AG04449 (cell line): ENCODE measurements around the gene PDZD2.

Source experiments
- CTCF ChIA-PET: fragments of 350-600 bp; formaldehyde crosslinking; extraction: SDS; loops from one replicate; lab custom pipeline; 2021; ENCODE audit warnings: antibody characterized with exemption; lab: Yijun Ruan, JAX
- POLR2A ChIA-PET: fragments of 400-600, 350-600 bp; formaldehyde crosslinking; extraction: SDS; loops from one replicate; lab custom pipeline; 2020; ENCODE audit warnings: antibody characterized with exemption, inconsistent platforms; lab: Yijun Ruan, JAX
- DNase-seq: peaks from one replicate; pipeline ENCODE4 v3.0.0-alpha.2; 2010; ENCODE audit warnings: low read depth, low spot score
- H3K4me3 ChIP-seq: 2 replicates; pipeline ENCODE4 v1.5.1; 2011; ENCODE audit warnings: low read depth, mild to moderate bottlenecking, control low read depth, low read length
- TF ChIP-seq, protein P1 (sequence below): IDR thresholded peaks from one replicate; pipeline ENCODE4 v1.5.1; 2011; ENCODE audit warnings: mild to moderate bottlenecking, moderate library complexity, low read length, control low read depth, inconsistent platforms; ENCODE audit not compliant: insufficient read depth; ENCODE audit errors: missing control alignments

Gene PDZD2

DNA sequence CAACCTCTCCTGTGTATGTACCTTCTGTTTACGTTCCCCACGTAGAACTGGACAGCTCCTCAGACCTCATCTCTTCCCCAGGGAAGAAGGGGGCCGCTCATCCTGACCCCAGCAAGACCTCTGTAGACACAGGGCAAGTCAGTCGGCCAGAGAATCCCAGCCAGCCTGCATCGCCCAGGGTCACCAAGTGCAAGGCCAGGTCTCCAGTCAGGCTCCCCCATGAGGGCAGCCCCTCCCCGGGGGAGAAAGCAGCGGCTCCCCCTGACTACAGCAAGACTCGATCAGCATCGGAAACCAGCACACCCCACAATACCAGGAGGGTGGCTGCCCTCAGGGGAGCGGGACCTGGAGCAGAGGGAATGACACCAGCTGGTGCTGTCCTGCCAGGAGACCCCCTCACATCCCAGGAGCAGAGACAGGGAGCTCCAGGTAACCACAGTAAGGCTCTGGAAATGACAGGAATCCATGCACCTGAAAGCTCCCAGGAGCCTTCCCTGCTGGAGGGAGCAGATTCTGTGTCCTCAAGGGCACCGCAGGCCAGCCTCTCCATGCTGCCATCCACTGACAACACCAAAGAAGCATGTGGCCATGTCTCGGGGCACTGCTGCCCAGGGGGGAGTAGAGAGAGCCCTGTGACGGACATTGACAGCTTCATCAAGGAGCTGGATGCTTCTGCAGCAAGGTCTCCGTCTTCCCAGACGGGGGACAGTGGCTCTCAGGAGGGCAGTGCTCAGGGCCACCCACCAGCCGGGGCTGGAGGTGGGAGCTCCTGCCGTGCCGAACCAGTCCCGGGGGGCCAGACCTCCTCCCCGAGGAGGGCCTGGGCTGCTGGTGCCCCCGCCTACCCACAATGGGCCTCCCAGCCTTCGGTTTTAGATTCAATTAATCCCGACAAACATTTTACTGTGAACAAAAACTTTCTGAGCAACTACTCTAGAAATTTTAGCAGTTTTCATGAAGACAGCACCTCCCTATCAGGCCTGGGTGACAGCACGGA lies 448.5 kb downstream of the PDZD2 start:
- ChIA-PET CTCF (interaction anchor here (0.6 to 4.2 kb wide), 7 partner anchors 9 to 278 kb away, joined by 3 to 23 read pairs (median 5); no protein-coding TSS in a partner anchor), POLR2A (no interaction called here)
- no peak overlapping the region for H3K4me3 ChIP-seq
- TF ChIP-seq, protein P1, sequence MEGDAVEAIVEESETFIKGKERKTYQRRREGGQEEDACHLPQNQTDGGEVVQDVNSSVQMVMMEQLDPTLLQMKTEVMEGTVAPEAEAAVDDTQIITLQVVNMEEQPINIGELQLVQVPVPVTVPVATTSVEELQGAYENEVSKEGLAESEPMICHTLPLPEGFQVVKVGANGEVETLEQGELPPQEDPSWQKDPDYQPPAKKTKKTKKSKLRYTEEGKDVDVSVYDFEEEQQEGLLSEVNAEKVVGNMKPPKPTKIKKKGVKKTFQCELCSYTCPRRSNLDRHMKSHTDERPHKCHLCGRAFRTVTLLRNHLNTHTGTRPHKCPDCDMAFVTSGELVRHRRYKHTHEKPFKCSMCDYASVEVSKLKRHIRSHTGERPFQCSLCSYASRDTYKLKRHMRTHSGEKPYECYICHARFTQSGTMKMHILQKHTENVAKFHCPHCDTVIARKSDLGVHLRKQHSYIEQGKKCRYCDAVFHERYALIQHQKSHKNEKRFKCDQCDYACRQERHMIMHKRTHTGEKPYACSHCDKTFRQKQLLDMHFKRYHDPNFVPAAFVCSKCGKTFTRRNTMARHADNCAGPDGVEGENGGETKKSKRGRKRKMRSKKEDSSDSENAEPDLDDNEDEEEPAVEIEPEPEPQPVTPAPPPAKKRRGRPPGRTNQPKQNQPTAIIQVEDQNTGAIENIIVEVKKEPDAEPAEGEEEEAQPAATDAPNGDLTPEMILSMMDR: no peak
- no peak for DNase-seq

DNA sequence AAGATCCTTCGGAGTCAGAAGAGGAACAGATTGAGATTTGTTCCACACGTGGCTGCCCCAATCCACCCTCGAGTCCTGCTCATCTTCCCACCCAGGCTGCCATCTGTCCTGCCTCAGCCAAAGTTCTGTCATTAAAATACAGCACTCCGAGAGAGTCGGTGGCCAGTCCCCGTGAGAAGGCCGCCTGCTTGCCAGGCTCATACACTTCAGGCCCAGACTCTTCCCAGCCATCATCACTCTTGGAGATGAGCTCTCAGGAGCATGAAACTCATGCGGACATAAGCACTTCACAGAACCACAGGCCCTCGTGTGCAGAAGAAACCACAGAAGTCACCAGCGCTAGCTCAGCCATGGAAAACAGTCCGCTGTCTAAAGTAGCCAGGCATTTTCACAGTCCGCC lies 449.3 kb downstream of the PDZD2 start:
- POLR2A ChIA-PET: no interaction called here
- no peak for DNase-seq
- CTCF ChIA-PET: interaction anchor here (1.0 to 4.2 kb wide), 3 partner anchors 12 to 279 kb away, joined by 4 to 23 read pairs (median 5); no protein-coding TSS in a partner anchor
- TF ChIP-seq, protein P1: no peak
- H3K4me3 ChIP-seq: no peak overlapping the region

DNA sequence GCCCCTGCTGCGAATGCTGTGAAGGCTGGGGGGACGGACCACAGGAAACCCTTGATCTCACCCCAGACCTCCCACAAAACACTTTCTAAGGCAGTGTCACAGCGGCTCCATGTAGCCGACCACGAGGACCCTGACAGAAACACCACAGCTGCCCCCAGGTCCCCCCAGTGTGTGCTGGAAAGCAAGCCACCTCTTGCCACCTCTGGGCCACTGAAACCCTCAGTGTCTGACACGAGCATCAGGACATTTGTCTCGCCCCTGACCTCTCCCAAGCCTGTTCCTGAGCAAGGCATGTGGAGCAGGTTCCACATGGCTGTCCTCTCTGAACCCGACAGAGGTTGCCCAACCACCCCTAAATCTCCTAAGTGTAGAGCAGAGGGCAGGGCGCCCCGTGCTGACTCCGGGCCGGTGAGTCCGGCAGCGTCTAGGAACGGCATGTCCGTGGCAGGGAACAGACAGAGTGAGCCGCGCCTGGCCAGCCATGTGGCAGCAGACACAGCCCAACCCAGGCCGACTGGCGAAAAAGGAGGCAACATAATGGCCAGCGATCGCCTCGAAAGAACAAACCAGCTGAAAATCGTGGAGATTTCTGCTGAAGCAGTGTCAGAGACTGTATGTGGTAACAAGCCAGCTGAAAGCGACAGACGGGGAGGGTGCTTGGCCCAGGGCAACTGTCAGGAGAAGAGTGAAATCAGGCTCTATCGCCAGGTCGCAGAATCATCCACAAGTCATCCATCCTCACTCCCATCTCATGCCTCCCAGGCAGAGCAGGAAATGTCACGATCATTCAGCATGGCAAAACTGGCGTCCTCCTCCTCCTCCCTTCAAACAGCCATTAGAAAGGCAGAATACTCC lies 450.4 kb downstream of the PDZD2 start:
- no peak overlapping the region for H3K4me3 ChIP-seq
- ChIA-PET POLR2A (no interaction called here), CTCF (interaction anchor here (1.0 to 4.2 kb wide), 3 partner anchors 12 to 265 kb away, joined by 4 to 23 read pairs (median 9); no protein-coding TSS in a partner anchor)
- no peak for DNase-seq
- TF ChIP-seq, protein P1: no peak

DNA sequence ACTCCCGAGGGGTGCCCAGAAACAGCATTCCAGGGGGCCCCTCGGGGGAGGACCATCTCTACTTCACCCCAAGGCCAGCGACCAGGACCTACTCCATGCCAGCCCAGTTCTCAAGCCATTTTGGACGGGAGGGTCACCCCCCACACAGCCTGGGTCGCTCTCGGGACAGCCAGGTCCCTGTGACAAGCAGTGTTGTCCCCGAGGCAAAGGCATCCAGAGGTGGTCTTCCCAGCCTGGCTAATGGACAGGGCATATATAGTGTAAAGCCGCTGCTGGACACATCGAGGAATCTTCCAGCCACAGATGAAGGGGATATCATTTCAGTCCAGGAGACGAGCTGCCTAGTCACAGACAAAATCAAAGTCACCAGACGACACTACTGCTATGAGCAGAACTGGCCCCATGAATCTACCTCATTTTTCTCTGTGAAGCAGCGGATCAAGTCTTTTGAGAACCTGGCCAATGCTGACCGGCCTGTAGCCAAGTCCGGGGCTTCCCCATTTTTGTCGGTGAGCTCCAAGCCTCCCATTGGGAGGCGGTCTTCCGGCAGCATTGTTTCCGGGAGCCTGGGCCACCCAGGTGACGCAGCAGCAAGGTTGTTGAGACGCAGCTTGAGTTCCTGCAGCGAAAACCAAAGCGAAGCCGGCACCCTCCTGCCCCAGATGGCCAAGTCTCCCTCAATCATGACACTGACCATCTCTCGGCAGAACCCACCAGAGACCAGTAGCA lies 451.3 kb downstream of the PDZD2 start:
- ChIA-PET CTCF (interaction anchor here (1.7 to 4.2 kb wide), 2 partner anchors 13 to 265 kb away, joined by 9 to 23 read pairs; no protein-coding TSS in a partner anchor), POLR2A (no interaction called here)
- TF ChIP-seq, protein P1: no peak
- H3K4me3 ChIP-seq: no peak overlapping the region
- DNase-seq: no peak

DNA sequence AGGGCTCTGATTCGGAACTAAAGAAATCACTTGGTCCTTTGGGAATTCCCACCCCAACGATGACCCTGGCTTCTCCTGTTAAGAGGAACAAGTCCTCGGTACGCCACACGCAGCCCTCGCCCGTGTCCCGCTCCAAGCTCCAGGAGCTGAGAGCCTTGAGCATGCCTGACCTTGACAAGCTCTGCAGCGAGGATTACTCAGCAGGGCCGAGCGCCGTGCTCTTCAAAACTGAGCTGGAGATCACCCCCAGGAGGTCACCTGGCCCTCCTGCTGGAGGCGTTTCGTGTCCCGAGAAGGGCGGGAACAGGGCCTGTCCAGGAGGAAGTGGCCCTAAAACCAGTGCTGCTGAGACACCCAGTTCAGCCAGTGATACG lies 451.8 kb downstream of the PDZD2 start:
- CTCF ChIA-PET: interaction anchor here (1.7 to 4.2 kb wide), 2 partner anchors 13 to 266 kb away, joined by 9 to 23 read pairs; no protein-coding TSS in a partner anchor
- H3K4me3 ChIP-seq: no peak overlapping the region
- POLR2A ChIA-PET: no interaction called here
- TF ChIP-seq, protein P1: no peak
- DNase-seq: no peak
